GM23248 (cell line): ENCODE results near the gene BCL11B. TPM values are rescaled to one million over a fixed set of nuclear protein-coding genes. Genes with fewer than 3 reads are reported as not detected.

ENCODE experiments used
- DNase-seq: peaks from one replicate; pipeline ENCODE4 v3.0.0-alpha.2; 2015
- H2AFZ ChIP-seq: fragments of 200-600 bp; sonication (generic); 2 replicates; pipeline ENCODE4 v1.6.1; 2016; ENCODE audit warnings: antibody characterized with exemption
- H3F3A ChIP-seq: fragments of 200-600 bp; sonication (generic); 2 replicates; pipeline ENCODE4 v1.6.1; 2016; ENCODE audit warnings: mild to moderate bottlenecking, antibody characterized with exemption, mixed run types; ENCODE audit not compliant: insufficient read depth
- H3K27ac ChIP-seq: fragments of 200-600 bp; sonication (generic); 2 replicates; pipeline ENCODE4 v1.5.1; 2016; ENCODE audit warnings: mild to moderate bottlenecking
- H3K27me3 ChIP-seq: fragments of 200-600 bp; sonication (generic); replicated peaks from 2 replicates; pipeline ENCODE4 v1.6.1; 2016; ENCODE audit warnings: mild to moderate bottlenecking; ENCODE audit not compliant: insufficient read depth
- H3K36me3 ChIP-seq: fragments of 200-600 bp; sonication (generic); 2 replicates; pipeline ENCODE4 v1.6.1; 2016; ENCODE audit warnings: low read depth, mild to moderate bottlenecking
- H3K4me1 ChIP-seq: fragments of 200-600 bp; sonication (generic); 2 replicates; pipeline ENCODE4 v1.6.1; 2016; ENCODE audit warnings: mild to moderate bottlenecking; ENCODE audit not compliant: insufficient read depth
- H3K4me2 ChIP-seq: fragments of 200-600 bp; sonication (generic); one replicate; pipeline ENCODE4 v1.6.1; 2016; ENCODE audit warnings: mild to moderate bottlenecking; ENCODE audit not compliant: unreplicated experiment
- H3K4me3 ChIP-seq: fragments of 200-600 bp; sonication (generic); 2 replicates; pipeline ENCODE4 v1.5.1; 2016; ENCODE audit warnings: mild to moderate bottlenecking
- H3K79me2 ChIP-seq: fragments of 200-600 bp; sonication (generic); 2 replicates; pipeline ENCODE4 v1.6.1; 2016; ENCODE audit warnings: mild to moderate bottlenecking; ENCODE audit not compliant: insufficient read depth
- H3K9ac ChIP-seq: fragments of 200-600 bp; sonication (generic); 2 replicates; pipeline ENCODE4 v1.6.1; 2016; ENCODE audit warnings: mild to moderate bottlenecking
- H3K9me2 ChIP-seq: fragments of 200-600 bp; sonication (generic); 2 replicates; pipeline ENCODE4 v1.6.1; 2016; ENCODE audit warnings: mixed run types, mild to moderate bottlenecking, moderate library complexity; ENCODE audit not compliant: insufficient read depth
- H3K9me3 ChIP-seq: fragments of 200-600 bp; sonication (generic); one replicate; pipeline ENCODE4 v1.6.1; 2017; ENCODE audit warnings: low read depth
- H4K20me1 ChIP-seq: fragments of 200-600 bp; sonication (generic); 2 replicates; pipeline ENCODE4 v1.6.0; 2016; ENCODE audit not compliant: insufficient read depth
- EZH2 ChIP-seq: fragments of 200-600 bp; sonication (generic); IDR thresholded peaks from 2 replicates; pipeline ENCODE4 v1.6.1; 2018; ENCODE audit warnings: antibody characterized with exemption, mild to moderate bottlenecking; ENCODE audit not compliant: insufficient read depth, poor library complexity, severe bottlenecking
- EZH2phosphoT487 ChIP-seq: fragments of 200-600 bp; sonication (generic); IDR thresholded peaks from 2 replicates; pipeline ENCODE4 v1.6.1; 2018; ENCODE audit warnings: antibody characterized with exemption, moderate library complexity, mild to moderate bottlenecking, low read depth; ENCODE audit not compliant: insufficient read depth
- WGBS, 2 experiments: methylation state at CpG; one replicate each; pipeline ENCODE4 v1.1.6; 2015 to 2017; ENCODE audit warnings: low lambda C conversion rate in 2 of 2, low coverage in 1 of 2; ENCODE audit errors: missing lambda C conversion rate in 2 of 2; 5-methylcytosine and 5-hydroxymethylcytosine counted together
- in situ Hi-C: fragments of 300-500 bp; cut with MboI; formaldehyde crosslinking; loops from 2 replicates; pipeline ENCODE4 v1.15.0; 2020
- polyA plus RNA-seq: library from polyadenylated mRNA; unstranded; fragments of >200 nt; fragmentation: Nextera tagmentation; extraction: Ambion mirVana; gene quantifications from 2 replicates; pipeline ENCODE4 v1.2.1, GENCODE V29; 2016
- total RNA-seq: library from RNA; depleted of rRNA; stranded (reverse); fragments of >200 nt; shearing (Covaris generic); gene quantifications from 2 replicates; pipeline ENCODE4 v1.2.3, GENCODE V29; 2014

The BCL11B gene
- total and polyA plus RNA-seq, 2 experiments from 2014 or later, result not detected

- 62% methylated on average over 9 of the region's 9 CpGs for WGBS, 2 experiments
- TF ChIP-seq EZH2 (no peak), EZH2phosphoT487 (no peak)
- in situ Hi-C loops, result no loop called here
- Histone ChIP-seq H3K27me3 (no peaks in the 10 kb centered on the region), H4K20me1 (no peaks in the 10 kb centered on the region), H3F3A (no peaks in the 10 kb centered on the region), H2AFZ (no peak overlapping the region), H3K9me3 (no peaks in the 10 kb centered on the region), H3K79me2 (no peaks in the 10 kb centered on the region), H3K4me3 (no peak overlapping the region), H3K9me2 (no peaks in the 10 kb centered on the region), H3K4me2 (no peak overlapping the region), H3K36me3 (no peaks in the 10 kb centered on the region), H3K4me1 (no peaks in the 10 kb centered on the region), H3K9ac (no peak overlapping the region), H3K27ac (no peak overlapping the region)
- DNase-seq, result no peak
Observed at GRCh38 chr14:99208318-99208717, 63.7 kb downstream of the BCL11B start.

- 57 to 61% methylated on average over 4 of the region's 4 CpGs for WGBS, 2 experiments
- DNase-seq, result no peak
- in situ Hi-C loops, result no loop called here
- H3K4me3 ChIP-seq, result no peak overlapping the region
- H3K79me2 ChIP-seq, result no peaks in the 10 kb centered on the region
- H3K4me1 ChIP-seq, result no peaks in the 10 kb centered on the region
- TF ChIP-seq EZH2, result no peak
- TF ChIP-seq EZH2phosphoT487, result no peak
- H3K36me3 ChIP-seq, result no peaks in the 10 kb centered on the region
- no peak overlapping the region for H3K9ac ChIP-seq
- H3K4me2 ChIP-seq, result no peak overlapping the region
- no peak overlapping the region for H2AFZ ChIP-seq
- H3F3A ChIP-seq, result no peaks in the 10 kb centered on the region
- H3K9me2 ChIP-seq, result no peaks in the 10 kb centered on the region
- no peaks in the 10 kb centered on the region for H3K27me3 ChIP-seq
- no peak overlapping the region for H3K27ac ChIP-seq
- H3K9me3 ChIP-seq, result no peaks in the 10 kb centered on the region
- no peaks in the 10 kb centered on the region for H4K20me1 ChIP-seq
Observed at GRCh38 chr14:99207456-99207855, 64.5 kb downstream of the BCL11B start.

DNA sequence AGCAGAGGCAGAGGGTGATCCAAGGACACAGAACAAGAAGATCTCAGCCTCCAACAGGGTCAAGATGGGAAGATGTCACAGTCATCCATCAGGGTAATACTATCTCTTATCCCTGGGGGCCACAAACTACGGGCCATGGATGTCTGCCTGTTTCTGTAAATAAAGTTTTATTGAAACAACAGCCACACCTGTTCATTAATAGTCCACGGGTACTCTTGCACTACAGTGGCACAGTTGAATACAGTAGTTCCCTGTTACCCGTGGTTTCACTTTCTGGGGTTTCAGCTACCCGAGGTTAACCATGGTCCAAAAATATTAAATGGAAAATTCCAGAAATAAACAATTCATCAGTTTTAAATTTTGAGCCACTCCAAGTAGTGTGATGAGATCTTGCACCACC is 65.9 kb downstream of the BCL11B start:
- Histone ChIP-seq H3K9ac (no peak overlapping the region), H4K20me1 (no peaks in the 10 kb centered on the region), H3K79me2 (no peaks in the 10 kb centered on the region), H3K9me3 (no peaks in the 10 kb centered on the region), H3K4me1 (no peaks in the 10 kb centered on the region), H3K4me3 (no peak overlapping the region), H3K27ac (no peak overlapping the region), H2AFZ (no peak overlapping the region), H3F3A (no peaks in the 10 kb centered on the region), H3K27me3 (no peaks in the 10 kb centered on the region), H3K4me2 (no peak overlapping the region), H3K36me3 (no peaks in the 10 kb centered on the region), H3K9me2 (no peaks in the 10 kb centered on the region)
- DNase-seq, result no peak
- TF ChIP-seq EZH2phosphoT487 (no peak), EZH2 (no peak)
- in situ Hi-C loops, result no loop called here
- WGBS, 2 experiments, result 72 to 74% methylated on average over 4 of the region's 4 CpGs

DNA sequence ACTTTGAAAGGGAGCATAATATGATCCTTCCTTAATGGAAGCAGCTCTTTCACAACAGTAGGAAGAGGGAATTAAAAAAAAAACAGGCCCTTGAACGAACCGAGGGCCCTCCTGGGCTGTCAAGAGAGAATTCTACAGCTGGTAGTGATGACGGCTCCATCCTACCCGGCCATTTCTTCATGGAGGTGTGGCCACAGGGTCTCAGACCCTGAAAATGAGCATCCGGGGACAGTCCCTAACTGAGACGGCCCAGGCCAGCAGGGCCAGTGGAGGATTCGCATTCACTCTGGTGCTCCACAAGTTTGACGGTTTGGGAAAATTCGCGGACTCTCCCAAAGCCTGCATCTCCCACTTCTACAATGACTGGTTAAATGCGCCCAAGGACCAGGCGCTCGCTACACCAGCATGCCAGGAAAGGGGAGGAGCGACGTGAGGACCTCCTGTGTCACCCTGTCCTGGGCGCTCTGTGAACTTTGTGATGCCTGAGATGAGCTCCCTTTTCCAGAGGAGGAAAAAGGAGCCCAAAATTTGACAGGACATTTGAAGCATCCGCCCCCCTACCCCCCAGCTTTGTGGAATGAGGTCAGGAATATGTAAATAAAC is 66.8 kb downstream of the BCL11B start:
- Histone ChIP-seq H3F3A (no peaks in the 10 kb centered on the region), H3K4me1 (no peaks in the 10 kb centered on the region), H3K9ac (no peak overlapping the region), H3K9me3 (no peaks in the 10 kb centered on the region), H3K4me3 (no peak overlapping the region), H3K79me2 (no peaks in the 10 kb centered on the region), H3K36me3 (no peaks in the 10 kb centered on the region), H3K4me2 (no peak overlapping the region), H2AFZ (no peak overlapping the region), H3K27me3 (no peaks in the 10 kb centered on the region), H4K20me1 (no peaks in the 10 kb centered on the region), H3K27ac (no peak overlapping the region), H3K9me2 (no peaks in the 10 kb centered on the region)
- no peak for TF ChIP-seq EZH2phosphoT487
- no peak for TF ChIP-seq EZH2
- no peak for DNase-seq
- in situ Hi-C loops, result no loop called here
- 74 to 76% methylated on average over 17 of the region's 17 CpGs for WGBS, 2 experiments

DNA sequence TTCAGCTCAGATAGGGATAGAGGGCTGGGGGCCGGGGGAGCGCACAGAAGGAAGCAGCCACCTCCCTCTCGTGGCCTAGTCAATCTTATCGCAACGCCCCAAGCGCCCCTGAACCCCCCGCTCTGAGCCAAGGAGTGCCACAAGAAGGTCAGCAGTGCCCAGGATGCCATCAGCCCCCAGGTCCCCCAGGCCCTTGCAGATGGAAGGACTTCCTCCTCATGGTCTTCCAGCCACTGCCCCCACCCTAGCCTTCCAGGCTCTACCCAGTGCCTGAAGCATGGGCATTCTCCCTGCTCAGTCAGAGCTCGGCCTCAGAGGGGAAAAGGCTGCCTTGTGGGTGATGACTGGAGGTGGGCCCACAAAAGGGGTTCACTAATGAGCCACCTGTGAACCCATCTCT is 68.2 kb downstream of the BCL11B start:
- 91 to 95% methylated on average over 8 of the region's 8 CpGs for WGBS, 2 experiments
- in situ Hi-C loops, result no loop called here
- no peaks in the 10 kb centered on the region for H3K79me2 ChIP-seq

More for the DNA sequence above, 68.2 kb downstream of the BCL11B start:
- H3K4me1 ChIP-seq, result no peaks in the 10 kb centered on the region
- H3K4me3 ChIP-seq, result no peak overlapping the region
- no peaks in the 10 kb centered on the region for H3K36me3 ChIP-seq
- no peaks in the 10 kb centered on the region for H3K9me3 ChIP-seq
- H3K27ac ChIP-seq, result no peak overlapping the region
- no peak overlapping the region for H3K9ac ChIP-seq
- no peak overlapping the region for H3K4me2 ChIP-seq
- no peak for DNase-seq
- no peaks in the 10 kb centered on the region for H4K20me1 ChIP-seq
- no peaks in the 10 kb centered on the region for H3K9me2 ChIP-seq
- TF ChIP-seq EZH2, result no peak
- no peak for TF ChIP-seq EZH2phosphoT487
- no peaks in the 10 kb centered on the region for H3K27me3 ChIP-seq
- no peaks in the 10 kb centered on the region for H3F3A ChIP-seq
- no peak overlapping the region for H2AFZ ChIP-seq
